Prostate gland (tissue), 2 donors: Measurements from ENCODE around the gene ABCB1. TPM values are rescaled to one million over a fixed set of nuclear protein-coding genes. Genes with fewer than 3 reads are reported as not detected.

ENCODE experiments used
- DNase-seq: peaks from one replicate; pipeline ENCODE4 v3.0.0-alpha.2; 2019; ENCODE audit warnings: low spot score
- H3K27ac ChIP-seq, 2 donors: fragments of 200-600 bp; sonication (generic); 2 replicates each; pipeline ENCODE4 v1.5.1; 2017 to 2019
- H3K27me3 ChIP-seq: fragments of 200-600 bp; sonication (generic); replicated peaks from 2 replicates; pipeline ENCODE4 v1.5.1; 2019; ENCODE audit not compliant: insufficient read depth
- H3K36me3 ChIP-seq, 2 donors: fragments of 200-600 bp; sonication (generic); 1 replicate in 1 of 2; 2 replicates in 1 of 2; pipeline versions ENCODE4 v1.5.1 to v1.8.1; 2017 to 2019
- H3K4me1 ChIP-seq: fragments of 200-600 bp; sonication (generic); replicated peaks from 2 replicates; pipeline ENCODE4 v1.5.1; 2019
- H3K4me3 ChIP-seq, 2 donors: fragments of 200-600 bp; sonication (generic); 2 replicates each; pipeline ENCODE4 v1.5.1; 2017 to 2019
- H3K9me3 ChIP-seq: fragments of 200-600 bp; sonication (generic); 2 replicates; pipeline ENCODE4 v1.5.1; 2017
- CTCF ChIP-seq, 4 experiments: fragments of 200-600 bp in 2 of 4; fragments of 450-650 bp in 2 of 4; sonication (generic) in 2 of 4; IDR thresholded peaks; 1 replicate in 3 of 4; 2 replicates in 1 of 4; pipeline ENCODE4 v1.5.1; 2016 to 2019; ENCODE audit warnings: antibody characterized with exemption in 4 of 4, mild to moderate bottlenecking in 2 of 4, moderate library complexity in 2 of 4
- POLR2A ChIP-seq: fragments of 450-650 bp; IDR thresholded peaks from one replicate; pipeline ENCODE4 v1.6.1; 2016; ENCODE audit warnings: antibody characterized with exemption, mild to moderate bottlenecking
- POLR2AphosphoS5 ChIP-seq: sonication (generic); formaldehyde crosslinking; IDR thresholded peaks from one replicate; pipeline ENCODE4 v1.6.1; 2017; ENCODE audit warnings: antibody characterized with exemption
- WGBS: methylation state at CpG from one replicate; pipeline ENCODE4 v1.1.5; 2018; 5-methylcytosine and 5-hydroxymethylcytosine counted together
- intact Hi-C: fragments of 100-400 bp; cut with DNase I; formaldehyde crosslinking; loops from one replicate; pipeline ENCODE4 v1.14.2; 2022
- total RNA-seq, 2 donors: library from RNA; depleted of rRNA; stranded (reverse); fragments of >200 nt; gene quantifications; one replicate each; pipeline ENCODE4 v1.1.0, GENCODE V29; 2016

ABCB1 gene
- total RNA-seq, 2 donors from 2014 or later = 9.2 to 10.2 TPM

GRCh38 chr7:87505557-87506245 lies 95.0 kb downstream of the ABCB1 start:
- no peak for DNase-seq

GRCh38 chr7:87505122-87505521 lies 95.6 kb downstream of the ABCB1 start:
- no peaks in the 10 kb centered on the region for H3K4me1 ChIP-seq
- H3K9me3 ChIP-seq = no peaks in the 10 kb centered on the region
- DNase-seq = no peak
- WGBS = 80% methylated on average over 5 of the region's 5 CpGs
- H3K4me3 ChIP-seq = no peak overlapping the region
- no peak overlapping the region for H3K27ac ChIP-seq
- H3K27me3 ChIP-seq = no peaks in the 10 kb centered on the region
- H3K36me3 ChIP-seq = no peaks in the 10 kb centered on the region
- no peak for TF ChIP-seq POLR2A
- no peak for TF ChIP-seq POLR2AphosphoS5
- TF ChIP-seq CTCF (IDR thresholded peaks at IDR 0.05) = no peak
- intact Hi-C loops = no loop called here

More at GRCh38 chr7:87505557-87506245, 95.0 kb downstream of the ABCB1 start:
- WGBS = 79% methylated on average over 5 of the region's 5 CpGs
- TF ChIP-seq POLR2A (no peak), POLR2AphosphoS5 (no peak), CTCF (IDR thresholded peaks at IDR 0.05) (no peak)
- Histone ChIP-seq H3K4me3 (no peak overlapping the region), H3K4me1 (no peaks in the 10 kb centered on the region), H3K27me3 (no peaks in the 10 kb centered on the region), H3K27ac (no peak overlapping the region), H3K36me3 (no peaks in the 10 kb centered on the region), H3K9me3 (no peaks in the 10 kb centered on the region)
- intact Hi-C loops = no loop called here

GRCh38 chr7:87499494-87499893 lies 101.2 kb downstream of the ABCB1 start:
- TF ChIP-seq POLR2A (no peak), POLR2AphosphoS5 (no peak), CTCF (IDR thresholded peaks at IDR 0.05) (no peak)
- 42% methylated on average over 3 of the region's 3 CpGs for WGBS
- H3K4me1 ChIP-seq = no peaks in the 10 kb centered on the region
- intact Hi-C loops = no loop called here
- no peak overlapping the region for H3K4me3 ChIP-seq
- no peak for DNase-seq
- no peaks in the 10 kb centered on the region for H3K36me3 ChIP-seq
- no peak overlapping the region for H3K27ac ChIP-seq
- H3K27me3 ChIP-seq = no peaks in the 10 kb centered on the region
- H3K9me3 ChIP-seq = no peaks in the 10 kb centered on the region

DNA sequence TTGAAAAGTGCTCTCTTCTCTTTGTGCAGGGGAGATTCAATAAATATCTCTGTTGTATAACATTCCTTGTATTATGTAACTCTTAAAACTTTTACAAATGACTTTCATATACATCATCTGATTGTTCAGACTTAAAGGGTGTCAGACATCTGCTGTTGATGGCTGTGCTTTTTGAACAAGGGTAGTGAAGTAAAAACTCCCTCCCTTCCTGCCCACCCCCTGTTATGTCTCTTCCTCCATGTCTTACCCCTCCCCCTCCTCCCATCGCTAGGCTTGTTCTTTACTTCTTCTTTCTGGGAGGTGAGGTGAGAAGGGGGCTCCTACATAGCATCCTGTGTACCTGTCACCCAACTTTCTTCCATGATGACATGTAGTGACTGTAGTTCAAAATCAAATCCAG lies 101.8 kb downstream of the ABCB1 start:
- WGBS = 48% methylated on average over 1 of the region's 1 CpG
- Histone ChIP-seq H3K36me3 (no peaks in the 10 kb centered on the region), H3K9me3 (no peaks in the 10 kb centered on the region), H3K4me3 (no peak overlapping the region), H3K27me3 (no peaks in the 10 kb centered on the region), H3K27ac (no peak overlapping the region), H3K4me1 (no peaks in the 10 kb centered on the region)
- intact Hi-C loops = no loop called here
- DNase-seq = no peak
- no peak for TF ChIP-seq POLR2A
- TF ChIP-seq POLR2AphosphoS5 = no peak
- no peak for TF ChIP-seq CTCF (IDR thresholded peaks at IDR 0.05)

- intact Hi-C loops = no loop called here
- DNase-seq = no peak
- TF ChIP-seq CTCF (IDR thresholded peaks at IDR 0.05) = no peak
- no peak for TF ChIP-seq POLR2A
- TF ChIP-seq POLR2AphosphoS5 = no peak
- no peaks in the 10 kb centered on the region for H3K27me3 ChIP-seq
- H3K4me1 ChIP-seq = no peaks in the 10 kb centered on the region
- no peaks in the 10 kb centered on the region for H3K36me3 ChIP-seq
- H3K9me3 ChIP-seq = no peaks in the 10 kb centered on the region
- 88% methylated on average over 3 of the region's 3 CpGs for WGBS
- no peak overlapping the region for H3K4me3 ChIP-seq
- H3K27ac ChIP-seq = no peak overlapping the region
Observed at GRCh38 chr7:87497482-87497881, 103.2 kb downstream of the ABCB1 start.
